ENCODE measurements around the gene MFAP4.

MFAP4 gene

DNA sequence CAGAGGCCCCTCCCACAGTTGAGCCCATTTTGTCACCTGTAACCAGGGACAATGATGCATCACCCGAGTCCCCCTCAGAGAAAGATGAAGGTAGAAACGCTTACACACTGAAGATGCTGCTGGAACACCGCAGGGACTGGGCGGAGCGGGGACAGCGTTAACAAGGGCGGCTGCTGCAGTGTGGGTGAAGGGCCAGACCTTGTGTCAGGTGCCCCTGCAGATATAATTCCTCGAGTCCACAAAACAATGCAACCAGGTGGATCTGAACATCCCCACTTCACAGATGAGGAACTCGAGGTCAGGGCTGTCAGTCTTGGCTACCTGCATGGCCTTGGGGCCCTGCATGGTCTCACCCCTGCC is 15.0 kb downstream of the MFAP4 start:
- in situ Hi-C loops (cut with MboI; ENCODE audit: low sequenced_read_pairs) = loop anchor here (25.0 kb wide), 1 partner anchor 390 kb away; no protein-coding TSS in a partner anchor

DNA sequence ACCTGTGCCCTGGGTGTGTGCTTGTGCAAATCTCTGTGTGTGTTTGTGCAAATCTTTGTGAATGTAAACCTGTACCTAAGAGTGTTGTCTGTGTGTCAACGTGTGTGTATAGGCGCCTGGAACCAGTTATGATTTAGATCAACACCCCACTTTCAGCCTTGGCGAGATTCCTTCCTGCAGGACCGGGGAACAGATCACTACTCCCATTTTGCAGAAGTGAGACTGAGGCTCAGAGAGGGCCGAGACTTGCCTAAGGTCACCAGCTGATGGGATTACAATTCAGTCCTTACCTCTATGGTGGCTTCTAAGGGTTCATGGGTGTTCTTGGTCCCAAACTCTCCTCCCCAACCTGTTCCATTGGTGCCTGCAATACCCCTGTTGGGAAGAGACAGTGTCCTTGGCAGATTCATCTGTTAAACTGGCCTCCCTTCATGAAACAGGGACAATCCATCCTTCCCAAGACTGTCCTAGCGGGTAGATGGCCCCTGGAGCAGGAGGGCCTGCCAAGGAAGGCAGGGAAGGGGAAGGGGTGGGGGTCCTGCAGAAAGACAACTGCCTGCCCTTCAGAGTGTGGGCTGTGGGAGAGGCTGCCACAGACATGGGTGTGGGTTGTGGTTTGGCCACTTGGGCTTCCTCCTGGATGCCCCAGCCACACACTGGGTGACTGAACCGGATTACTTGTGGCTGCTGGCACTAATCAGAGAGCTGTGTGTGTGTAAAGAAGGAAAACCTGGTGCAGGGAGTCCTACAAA is 15.6 kb downstream of the MFAP4 start:
- in situ Hi-C loops (cut with MboI; ENCODE audit: low sequenced_read_pairs) = loop anchor here (25.0 kb wide), 1 partner anchor 391 kb away; no protein-coding TSS in a partner anchor

DNA sequence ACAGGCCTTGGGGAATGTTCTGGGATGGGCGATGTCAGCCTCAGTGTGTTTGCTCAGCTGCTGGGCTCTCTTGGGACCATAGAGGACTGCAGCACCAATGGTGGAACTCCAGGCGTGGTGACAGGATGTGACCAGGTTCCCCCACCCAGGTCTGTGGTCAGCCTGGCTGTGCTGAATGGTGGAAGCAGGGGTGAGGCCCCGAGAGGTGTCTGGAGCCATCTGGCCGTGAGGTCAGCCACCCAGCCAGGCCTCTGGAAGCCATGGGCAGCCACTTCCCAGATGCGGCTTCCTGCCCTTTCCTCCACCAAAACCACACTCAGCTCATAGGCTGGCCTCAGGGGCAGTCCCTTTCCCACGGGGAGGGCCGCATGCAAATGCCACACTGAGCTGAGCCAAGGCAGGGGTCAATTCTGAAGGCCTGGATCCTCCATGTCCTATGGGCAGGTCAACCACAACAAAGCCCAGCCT is 16.5 kb downstream of the MFAP4 start:
- in situ Hi-C loops (cut with MboI; ENCODE audit: low sequenced_read_pairs) = loop anchor here (25.0 kb wide), 1 partner anchor 392 kb away; no protein-coding TSS in a partner anchor

DNA sequence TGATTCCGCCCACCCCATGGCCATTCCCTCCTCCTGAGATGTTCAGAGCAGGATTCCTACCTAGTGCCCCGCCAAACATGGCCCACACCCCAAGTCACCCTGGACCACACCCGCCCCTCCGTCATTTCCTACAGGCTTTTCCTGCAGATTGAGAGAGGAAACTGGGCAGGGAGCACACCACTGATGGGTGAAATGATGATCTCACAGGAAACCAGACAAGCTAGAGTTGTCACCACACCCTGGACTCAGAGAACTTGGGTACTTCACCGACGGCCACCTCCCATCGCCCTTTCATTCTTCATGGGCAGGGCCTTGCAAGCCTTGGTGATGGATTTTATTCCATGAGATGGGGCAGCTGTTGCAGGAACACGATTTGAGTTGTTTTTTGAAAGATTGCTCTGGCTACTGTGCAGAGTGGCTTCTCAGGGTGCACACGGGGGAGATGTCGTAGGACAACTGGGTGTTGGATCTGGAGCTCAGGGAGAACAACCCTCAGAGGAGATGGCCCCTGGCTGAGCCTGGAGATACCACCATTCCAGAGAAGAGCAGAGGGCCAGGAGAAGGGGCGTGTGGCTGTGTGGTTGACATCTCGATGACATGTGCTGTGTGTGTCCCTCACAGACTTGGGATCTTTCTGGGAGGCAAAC is 17.0 kb downstream of the MFAP4 start:
- in situ Hi-C loops (cut with MboI; ENCODE audit: low sequenced_read_pairs) = loop anchor here (5.0 to 25.0 kb wide), 2 partner anchors 77 to 392 kb away; no protein-coding TSS in a partner anchor

DNA sequence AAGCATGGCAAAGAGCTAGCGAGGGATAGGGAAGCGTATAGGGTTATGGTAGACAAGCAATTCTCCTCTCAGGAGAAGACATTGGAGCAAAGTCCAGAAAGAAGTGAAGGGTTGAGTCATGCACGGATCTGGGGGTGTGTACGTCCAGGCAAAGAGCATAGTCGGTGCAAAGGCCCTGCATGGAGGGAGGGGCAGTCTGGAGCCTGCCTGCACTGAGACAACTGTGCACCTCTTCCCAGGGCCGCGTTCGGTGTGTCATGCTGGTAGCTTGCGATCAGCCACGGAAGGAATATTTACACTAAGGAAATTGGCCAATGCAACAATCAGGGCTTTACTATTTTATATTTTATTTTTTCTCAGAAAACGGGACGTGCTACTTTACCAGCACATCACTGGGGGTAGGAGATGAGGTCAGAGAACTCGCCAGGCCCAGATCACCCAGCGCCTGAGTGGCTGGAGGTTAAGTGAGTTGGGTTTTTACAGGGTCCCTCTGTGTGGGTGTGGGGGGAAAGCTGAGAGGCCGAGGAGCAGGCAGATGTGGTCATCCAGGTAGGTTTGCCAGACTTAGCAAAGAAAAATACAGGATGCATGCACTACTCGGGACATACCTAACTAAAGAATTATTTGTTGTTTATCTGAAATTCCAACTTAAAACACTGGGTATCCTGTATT is 17.7 kb downstream of the MFAP4 start:
- in situ Hi-C loops (cut with MboI; ENCODE audit: low sequenced_read_pairs) = loop anchor here (5.0 to 25.0 kb wide), 2 partner anchors 78 to 393 kb away; no protein-coding TSS in a partner anchor

DNA sequence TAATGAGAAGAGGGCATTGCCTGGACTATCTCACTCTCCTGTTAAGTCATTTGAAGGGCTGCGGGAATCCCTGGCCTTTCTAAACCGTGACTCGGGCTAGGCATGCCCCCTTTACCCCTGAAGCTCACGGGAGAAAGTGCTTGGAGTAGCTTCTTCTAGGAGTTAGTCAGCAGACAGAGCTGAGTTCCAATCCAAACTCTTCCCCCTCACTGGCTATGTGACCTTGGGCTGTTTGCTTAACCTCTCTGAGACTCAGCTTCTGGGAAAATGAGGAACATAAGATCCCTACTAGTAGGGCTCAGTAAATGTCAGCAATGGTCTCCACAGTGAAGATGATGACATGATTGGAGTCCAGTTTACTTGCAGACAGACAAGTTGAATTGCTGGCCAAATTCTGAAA is 18.8 kb downstream of the MFAP4 start:
- in situ Hi-C loops (cut with MboI; ENCODE audit: low sequenced_read_pairs) = loop anchor here (5.0 to 25.0 kb wide), 2 partner anchors 79 to 394 kb away; no protein-coding TSS in a partner anchor

DNA sequence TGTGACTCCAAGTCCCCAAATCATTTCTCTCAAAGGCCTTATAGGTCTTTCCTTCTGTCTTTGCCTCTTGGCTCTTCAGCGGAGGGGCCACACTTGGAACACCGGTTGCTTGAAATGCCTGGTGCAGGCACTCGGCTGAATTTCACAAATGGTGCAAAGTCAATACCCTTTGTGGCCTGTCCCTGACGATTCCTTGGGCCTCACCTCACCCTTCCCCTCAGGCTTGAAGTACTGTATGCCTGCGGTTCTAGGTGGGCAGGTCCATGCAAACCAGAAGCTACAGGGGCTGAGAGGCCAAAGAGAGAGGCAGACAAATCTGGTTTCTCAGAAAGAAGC is 20.4 kb downstream of the MFAP4 start:
- in situ Hi-C loops (cut with MboI; ENCODE audit: low sequenced_read_pairs) = loop anchor here (5.0 to 25.0 kb wide), 2 partner anchors 81 to 396 kb away; no protein-coding TSS in a partner anchor

DNA sequence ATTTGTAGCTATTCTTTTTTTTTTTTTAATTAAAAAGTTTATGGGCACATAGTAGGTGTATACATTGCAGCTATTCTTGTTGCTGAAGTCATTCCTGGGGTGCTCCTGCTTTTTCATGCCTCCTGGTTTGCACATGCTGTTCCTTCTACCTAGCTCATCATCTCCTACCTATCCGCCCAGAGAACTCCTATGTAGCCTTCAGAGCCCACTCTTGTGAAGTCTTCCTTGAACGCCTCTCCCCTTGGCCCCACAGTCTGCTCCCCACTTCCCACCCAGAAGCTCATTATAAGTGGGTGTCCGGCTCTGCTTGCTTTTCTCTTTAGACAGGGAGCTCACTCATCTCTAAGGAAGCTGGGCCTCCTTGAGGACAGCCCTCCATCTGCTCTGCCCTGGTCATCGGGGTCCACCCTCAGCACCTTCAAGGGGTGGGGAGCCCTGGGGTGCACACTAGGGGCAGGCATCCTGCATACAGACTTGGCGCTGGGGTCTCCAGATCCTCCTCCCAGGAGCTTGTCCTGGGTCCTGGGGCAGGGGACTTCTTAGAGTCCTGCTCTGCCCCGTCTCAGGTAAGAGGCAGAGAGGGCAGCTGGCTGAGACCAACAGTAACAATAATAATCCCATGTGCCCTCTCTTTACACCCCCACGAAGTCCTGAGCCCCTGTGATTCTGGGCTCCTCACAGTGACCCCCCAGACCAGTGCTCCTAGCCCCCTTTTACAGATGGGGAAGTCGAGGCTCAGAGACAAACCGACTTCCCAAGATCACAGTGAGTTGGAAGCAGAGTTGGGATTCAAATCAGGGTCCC is 21.0 kb downstream of the MFAP4 start:
- in situ Hi-C loops (cut with MboI; ENCODE audit: low sequenced_read_pairs) = loop anchor here (5.0 to 25.0 kb wide), 2 partner anchors 81 to 396 kb away; no protein-coding TSS in a partner anchor

DNA sequence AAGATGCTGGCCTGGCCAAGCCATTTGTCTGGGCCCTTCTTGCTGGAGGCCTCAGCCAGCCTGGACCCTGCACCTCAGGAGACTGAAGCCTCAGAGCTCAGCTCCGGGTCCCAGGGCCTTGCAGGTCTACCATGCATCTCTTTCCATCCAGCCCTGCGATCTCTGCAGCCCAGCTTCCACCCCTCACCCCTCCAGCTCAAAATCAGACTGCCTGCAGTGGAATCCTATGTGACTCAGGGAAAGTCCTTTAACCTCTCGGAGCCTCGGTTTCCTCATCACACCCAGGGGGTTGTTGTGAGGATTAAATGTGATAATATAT is 21.5 kb downstream of the MFAP4 start:
- in situ Hi-C loops (cut with MboI; ENCODE audit: low sequenced_read_pairs) = loop anchor here (5.0 to 25.0 kb wide), 2 partner anchors 82 to 397 kb away; no protein-coding TSS in a partner anchor

DNA sequence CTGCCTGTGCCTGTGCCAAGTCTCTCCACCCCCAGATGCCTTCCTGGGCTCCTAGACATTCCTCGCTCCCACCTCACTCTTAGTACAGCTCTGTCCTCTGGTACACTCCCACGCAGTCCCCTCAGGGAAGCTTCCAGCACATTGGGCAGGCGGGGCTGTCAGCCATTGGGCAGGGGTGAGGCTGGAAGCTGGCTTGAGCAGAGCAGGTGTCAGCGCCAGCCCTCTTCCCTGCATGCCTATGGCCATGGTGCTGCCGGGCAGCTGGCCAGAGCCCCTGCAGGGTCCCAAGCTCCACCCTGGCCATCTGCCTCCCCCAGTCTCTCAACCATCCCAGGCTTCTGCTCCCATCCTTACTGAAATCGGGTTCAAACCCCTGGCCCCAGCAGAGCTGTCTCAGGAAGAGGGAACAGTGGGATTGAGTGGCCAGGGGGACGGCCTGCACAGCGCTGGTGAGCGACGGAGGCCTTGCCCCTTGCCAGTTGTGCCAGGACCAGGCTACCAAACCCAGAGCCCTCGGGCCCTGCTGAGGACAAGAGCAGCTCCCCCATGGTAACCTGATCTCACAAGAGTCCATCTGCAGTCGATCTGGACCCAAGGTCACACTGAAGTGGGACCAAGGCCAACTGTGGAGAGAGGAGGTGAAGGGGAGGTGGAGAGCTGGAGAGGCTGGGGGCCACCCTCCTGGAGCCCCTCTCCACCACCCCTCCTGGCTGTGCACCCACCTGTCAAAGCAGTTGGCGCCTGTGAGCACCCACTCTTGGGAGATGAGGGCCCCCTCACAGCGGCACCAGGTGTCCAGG is 22.1 kb downstream of the MFAP4 start:
- in situ Hi-C loops (cut with MboI; ENCODE audit: low sequenced_read_pairs) = loop anchor here (5.0 to 25.0 kb wide), 2 partner anchors 82 to 397 kb away; no protein-coding TSS in a partner anchor

DNA sequence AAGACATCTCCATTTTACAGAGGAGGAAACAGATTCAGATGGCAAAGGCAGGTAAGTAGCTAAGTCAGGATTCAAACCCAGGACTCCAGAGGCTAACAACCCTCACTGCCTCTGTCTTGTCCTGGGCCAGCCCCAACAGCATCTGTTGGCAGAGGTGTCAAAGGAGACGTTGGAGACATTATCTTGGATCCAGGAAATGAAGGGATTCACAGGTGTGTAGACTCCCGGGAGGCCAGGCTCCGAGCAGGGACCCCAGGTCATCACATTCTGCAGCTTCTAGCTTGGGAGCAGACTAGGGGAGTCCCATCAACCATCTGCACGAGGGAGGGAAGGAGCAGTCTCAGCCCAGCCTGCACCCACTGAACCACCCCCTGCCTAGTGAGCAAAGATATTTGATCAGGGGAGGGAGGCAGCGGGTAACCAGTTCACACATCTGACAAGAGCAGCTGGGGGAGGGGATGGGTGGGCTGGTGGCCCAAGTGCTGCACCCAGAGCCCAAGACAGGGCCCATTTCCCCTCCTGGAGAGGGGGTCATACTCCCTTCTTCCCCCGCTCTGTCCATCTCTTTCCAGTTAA is 23.4 kb downstream of the MFAP4 start:
- in situ Hi-C loops (cut with MboI; ENCODE audit: low sequenced_read_pairs) = loop anchor here (25.0 kb wide), 1 partner anchor 399 kb away; no protein-coding TSS in a partner anchor

DNA sequence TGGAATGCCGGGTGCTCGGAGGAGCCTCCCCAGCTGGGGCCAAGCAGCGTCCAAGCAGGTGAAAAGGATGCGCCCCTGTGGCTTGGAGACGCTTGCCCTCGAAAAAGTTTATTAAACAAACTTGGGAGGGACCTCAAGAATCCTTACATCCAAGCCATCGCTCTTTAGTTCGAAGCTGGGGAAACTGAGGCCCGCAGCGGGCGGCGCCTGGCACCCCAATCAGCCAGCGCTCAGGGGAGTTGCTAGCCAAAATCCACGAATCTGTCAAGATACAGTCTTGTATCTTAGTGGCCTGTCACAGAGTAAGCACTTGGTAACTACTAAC is 23.9 kb downstream of the MFAP4 start:
- in situ Hi-C loops (cut with MboI; ENCODE audit: low sequenced_read_pairs) = loop anchor here (25.0 kb wide), 1 partner anchor 399 kb away; no protein-coding TSS in a partner anchor

DNA sequence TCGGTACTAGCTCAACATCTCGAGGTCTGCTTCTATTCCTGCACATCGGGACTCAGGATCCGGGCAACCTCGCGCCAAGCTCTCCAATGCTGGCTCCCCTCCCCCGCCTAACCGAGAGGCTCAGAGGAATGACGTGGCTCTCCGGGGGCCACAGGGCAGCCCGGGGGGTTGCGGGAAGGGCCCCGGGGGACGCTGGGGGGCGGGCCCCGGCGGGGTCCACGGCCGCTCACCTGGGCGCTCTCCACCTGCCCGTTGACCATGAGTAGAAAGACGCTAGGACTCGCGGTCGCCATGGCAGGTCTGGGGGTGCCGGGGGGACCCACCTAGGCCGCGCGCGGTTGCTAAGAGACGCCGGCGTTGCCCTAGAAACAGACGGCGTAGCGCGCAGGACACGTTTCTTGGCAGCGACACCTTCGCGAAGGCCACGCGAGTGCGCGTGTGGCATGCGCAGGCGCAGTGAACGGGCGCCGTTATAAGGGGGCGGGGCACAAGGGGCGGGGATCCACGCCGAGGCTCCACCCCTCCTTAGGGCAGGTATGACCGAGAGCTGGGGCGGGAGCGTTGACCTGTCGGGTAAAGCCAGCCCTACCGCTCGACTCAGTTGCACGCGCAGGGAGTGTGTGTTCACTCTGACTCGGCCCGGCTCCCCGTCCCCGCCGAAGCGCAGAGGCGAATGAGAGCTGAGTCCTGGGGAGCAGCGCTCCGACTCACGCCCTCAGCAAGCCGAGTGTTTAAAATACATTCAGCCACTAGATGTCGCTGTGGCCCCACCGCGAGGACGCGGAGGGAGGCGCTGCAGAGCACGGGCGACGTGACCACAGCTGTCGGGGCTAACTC is 24.5 kb downstream of the MFAP4 start, which contains the start of gene B9D1:
Gene B9D1 (minus strand): TSS at position 447 of the 837 bp plus-strand sequence. CDS start 154 bp downstream, at position 293.
- in situ Hi-C loops (cut with MboI; ENCODE audit: low sequenced_read_pairs) = loop anchor here (25.0 kb wide), 1 partner anchor 400 kb away; no protein-coding TSS in a partner anchor

DNA sequence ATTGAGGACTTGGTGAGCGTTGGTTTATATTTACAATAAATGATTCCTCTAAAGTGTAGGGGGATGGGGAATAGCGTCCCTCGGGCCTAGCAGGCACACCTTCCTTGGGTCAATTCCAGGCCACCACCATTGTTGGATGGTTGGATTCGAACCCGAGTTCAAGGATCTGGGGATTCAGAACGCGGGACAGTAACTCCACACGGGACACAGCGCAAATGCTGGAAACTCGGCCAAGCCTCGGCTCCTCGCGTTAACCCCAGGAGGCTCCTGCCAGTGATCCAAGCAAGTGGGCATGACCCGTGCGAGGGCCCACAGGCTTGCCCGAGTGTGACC is 25.1 kb downstream of the MFAP4 start:
- in situ Hi-C loops (cut with MboI; ENCODE audit: low sequenced_read_pairs) = loop anchor here (25.0 kb wide), 1 partner anchor 400 kb away; no protein-coding TSS in a partner anchor

DNA sequence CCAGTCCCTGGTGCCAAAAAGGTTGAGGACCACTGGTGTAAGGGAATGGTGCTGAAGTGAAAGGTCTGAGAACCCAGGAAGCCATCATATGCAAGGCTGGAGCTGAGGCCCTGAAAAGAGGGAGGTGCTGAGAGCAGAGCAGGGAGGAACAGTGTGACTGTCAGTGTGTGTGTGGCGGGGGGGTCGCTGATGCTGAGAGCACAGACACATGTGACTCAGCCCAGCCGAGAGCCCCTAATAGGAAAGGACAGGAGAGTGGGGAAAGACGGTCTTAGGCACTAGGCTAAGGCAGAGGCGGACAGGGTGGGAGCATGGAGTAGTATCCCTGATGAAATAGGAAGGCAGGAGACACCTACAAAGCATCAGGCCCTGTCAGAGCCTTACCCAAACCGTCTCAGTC is 25.7 kb downstream of the MFAP4 start:
- in situ Hi-C loops (cut with MboI; ENCODE audit: low sequenced_read_pairs) = loop anchor here (25.0 kb wide), 1 partner anchor 401 kb away; no protein-coding TSS in a partner anchor

DNA sequence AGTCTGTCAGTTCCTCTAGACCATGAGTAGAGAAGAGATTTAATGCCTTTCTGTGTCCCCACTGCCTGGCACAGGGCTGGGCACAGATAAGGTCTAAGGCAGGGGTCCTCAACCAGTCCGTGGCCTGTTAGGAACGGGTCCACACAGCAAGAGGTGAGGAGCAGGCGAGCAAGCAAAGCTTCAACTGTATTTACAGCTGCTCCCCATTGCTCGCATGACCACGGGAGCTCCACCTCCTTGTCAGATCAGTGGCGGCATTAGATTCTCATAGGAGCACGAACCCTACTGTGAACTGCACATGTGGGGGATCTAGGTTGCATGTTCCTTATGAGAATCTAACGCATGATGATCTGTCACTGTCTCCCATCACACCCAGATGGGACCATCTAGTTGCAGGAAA is 26.2 kb downstream of the MFAP4 start:
- in situ Hi-C loops (cut with MboI; ENCODE audit: low sequenced_read_pairs) = loop anchor here (25.0 kb wide), 1 partner anchor 402 kb away; no protein-coding TSS in a partner anchor

DNA sequence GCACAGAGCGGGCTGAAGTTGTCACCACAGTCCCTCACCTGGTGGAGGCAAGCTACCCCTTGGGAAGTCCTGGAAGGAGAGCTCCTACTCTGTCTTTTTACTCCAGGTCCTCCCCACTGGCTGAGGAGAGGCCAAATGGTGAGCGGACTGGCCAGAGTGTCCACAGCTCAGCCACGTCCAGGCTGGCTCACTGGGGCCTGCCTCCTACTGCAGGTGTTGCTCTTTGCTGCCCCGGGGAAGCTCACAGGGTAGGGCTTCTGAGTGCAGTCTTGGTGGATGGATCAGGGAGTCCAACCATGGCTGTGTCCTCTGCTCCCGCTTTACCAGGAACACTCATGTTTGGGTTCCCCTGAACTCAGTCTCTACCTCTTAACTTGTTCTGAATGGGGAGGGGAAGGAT is 27.1 kb downstream of the MFAP4 start:
- in situ Hi-C loops (cut with MboI; ENCODE audit: low sequenced_read_pairs) = loop anchor here (25.0 kb wide), 1 partner anchor 402 kb away; no protein-coding TSS in a partner anchor

DNA sequence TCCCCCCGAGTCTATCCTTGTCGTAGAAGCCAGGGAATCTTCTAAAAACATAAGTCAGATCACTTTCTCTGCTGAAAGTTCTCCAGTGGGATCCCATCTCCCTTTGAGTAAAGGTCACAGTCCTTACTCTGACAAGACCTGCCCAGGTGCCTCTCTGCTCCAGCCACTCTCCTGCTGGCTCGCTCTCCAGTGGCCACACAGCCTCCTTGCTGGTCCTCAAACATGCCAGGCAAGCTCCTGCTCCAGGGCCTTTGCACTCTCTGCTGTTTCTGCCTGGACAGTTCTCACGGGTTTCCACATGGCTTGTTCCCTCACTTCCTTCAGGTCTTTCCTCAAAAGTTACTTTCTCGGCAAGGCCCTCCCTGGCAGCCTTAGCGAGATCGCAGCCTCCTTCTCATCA is 27.8 kb downstream of the MFAP4 start:
- in situ Hi-C loops (cut with MboI; ENCODE audit: low sequenced_read_pairs) = loop anchor here (25.0 kb wide), 1 partner anchor 403 kb away; no protein-coding TSS in a partner anchor
